Trophoblast cell (in vitro differentiated cells and primary cell): ENCODE data around the gene UBA7.

ENCODE experiments used
- DNase-seq, 2 donors: peaks; one replicate each; pipeline ENCODE4 v3.0.0-alpha.2; 2016
- H2AFZ ChIP-seq: 2 replicates; pipeline ENCODE4 v1.6.1; 2013; ENCODE audit warnings: low read length, moderate library complexity, mild to moderate bottlenecking; ENCODE audit not compliant: insufficient read depth, poor library complexity
- H2AK5ac ChIP-seq: 2 replicates; pipeline ENCODE4 v1.6.1; 2013; ENCODE audit warnings: mild to moderate bottlenecking, low read length
- H2BK120ac ChIP-seq: 2 replicates; pipeline ENCODE4 v1.6.1; 2013; ENCODE audit warnings: low read length, mild to moderate bottlenecking, moderate library complexity; ENCODE audit not compliant: insufficient read depth, poor library complexity
- H2BK12ac ChIP-seq: 2 replicates; pipeline ENCODE4 v1.6.1; 2013; ENCODE audit warnings: mild to moderate bottlenecking, low read length, moderate library complexity
- H2BK5ac ChIP-seq: 2 replicates; pipeline ENCODE4 v1.6.1; 2013; ENCODE audit warnings: low read length, low read depth, moderate library complexity, mild to moderate bottlenecking; ENCODE audit not compliant: poor library complexity
- H3K14ac ChIP-seq: 2 replicates; pipeline ENCODE4 v1.6.1; 2013; ENCODE audit warnings: mild to moderate bottlenecking, low read length
- H3K18ac ChIP-seq: 2 replicates; pipeline ENCODE4 v1.6.1; 2013; ENCODE audit warnings: mild to moderate bottlenecking, low read length
- H3K23ac ChIP-seq: 2 replicates; pipeline ENCODE4 v1.6.1; 2013; ENCODE audit warnings: low read length
- H3K27ac ChIP-seq: 2 replicates; pipeline ENCODE4 v1.5.1; 2013; ENCODE audit warnings: low read depth, mild to moderate bottlenecking, inconsistent platforms, low read length, moderate library complexity
- H3K27me3 ChIP-seq: 2 replicates; pipeline ENCODE4 v1.6.1; 2013; ENCODE audit warnings: inconsistent platforms, mild to moderate bottlenecking, low read length, moderate library complexity; ENCODE audit not compliant: insufficient read depth
- H3K36me3 ChIP-seq, 2 experiments: 1 replicate in 1 of 2; 2 replicates in 1 of 2; pipeline ENCODE4 v1.6.1; 2013; ENCODE audit warnings: low read length in 2 of 2, mild to moderate bottlenecking in 2 of 2, moderate library complexity in 1 of 2; ENCODE audit not compliant: insufficient read depth in 2 of 2, control insufficient read depth in 1 of 2
- H3K4ac ChIP-seq: 2 replicates; pipeline ENCODE4 v1.6.1; 2013; ENCODE audit warnings: low read depth, mild to moderate bottlenecking, low read length, moderate library complexity
- H3K4me1 ChIP-seq, 2 experiments: 1 replicate in 1 of 2; 2 replicates in 1 of 2; pipeline ENCODE4 v1.6.1; 2013; ENCODE audit warnings: low read length in 2 of 2, mild to moderate bottlenecking in 2 of 2, moderate library complexity in 1 of 2; ENCODE audit not compliant: insufficient read depth in 2 of 2, control insufficient read depth in 1 of 2
- H3K4me2 ChIP-seq: 2 replicates; pipeline ENCODE4 v1.6.1; 2013; ENCODE audit warnings: inconsistent platforms, mild to moderate bottlenecking, low read length, moderate library complexity
- H3K4me3 ChIP-seq: 2 replicates; pipeline ENCODE4 v1.5.1; 2013; ENCODE audit warnings: mild to moderate bottlenecking, low read depth, low read length, inconsistent platforms
- H3K79me1 ChIP-seq: one replicate; pipeline ENCODE4 v1.6.1; 2013; ENCODE audit warnings: low read length
- H3K79me2 ChIP-seq: 2 replicates; pipeline ENCODE4 v1.6.1; 2013; ENCODE audit warnings: low read length, mild to moderate bottlenecking; ENCODE audit not compliant: control insufficient read depth, insufficient read depth, poor library complexity
- H3K9ac ChIP-seq: 2 replicates; pipeline ENCODE4 v1.6.1; 2013; ENCODE audit warnings: mild to moderate bottlenecking, low read length
- H3K9me3 ChIP-seq: 2 replicates; pipeline ENCODE4 v1.6.1; 2013; ENCODE audit warnings: low read depth, mild to moderate bottlenecking, control low read depth, inconsistent platforms, low read length; ENCODE audit not compliant: insufficient read depth
- H4K12ac ChIP-seq: 2 replicates; pipeline ENCODE4 v1.6.1; 2013; ENCODE audit warnings: low read depth, mild to moderate bottlenecking, low read length, moderate library complexity
- H4K8ac ChIP-seq: 2 replicates; pipeline ENCODE4 v1.6.1; 2013; ENCODE audit warnings: low read depth, mild to moderate bottlenecking, low read length, moderate library complexity
- H4K91ac ChIP-seq: one replicate; pipeline ENCODE4 v1.6.1; 2013; ENCODE audit warnings: low read depth, mild to moderate bottlenecking, low read length, moderate library complexity
- WGBS: extraction: QIAGEN DNeasy Blood & Tissue Kit; methylation state at CpG from one replicate; pipeline ENCODE4 v1.1.7; 2013; ENCODE audit warnings: missing lambda C conversion rate; ENCODE audit not compliant: insufficient read length, insufficient coverage; ENCODE audit errors: extremely low coverage; 5-methylcytosine and 5-hydroxymethylcytosine counted together

UBA7 gene

DNA sequence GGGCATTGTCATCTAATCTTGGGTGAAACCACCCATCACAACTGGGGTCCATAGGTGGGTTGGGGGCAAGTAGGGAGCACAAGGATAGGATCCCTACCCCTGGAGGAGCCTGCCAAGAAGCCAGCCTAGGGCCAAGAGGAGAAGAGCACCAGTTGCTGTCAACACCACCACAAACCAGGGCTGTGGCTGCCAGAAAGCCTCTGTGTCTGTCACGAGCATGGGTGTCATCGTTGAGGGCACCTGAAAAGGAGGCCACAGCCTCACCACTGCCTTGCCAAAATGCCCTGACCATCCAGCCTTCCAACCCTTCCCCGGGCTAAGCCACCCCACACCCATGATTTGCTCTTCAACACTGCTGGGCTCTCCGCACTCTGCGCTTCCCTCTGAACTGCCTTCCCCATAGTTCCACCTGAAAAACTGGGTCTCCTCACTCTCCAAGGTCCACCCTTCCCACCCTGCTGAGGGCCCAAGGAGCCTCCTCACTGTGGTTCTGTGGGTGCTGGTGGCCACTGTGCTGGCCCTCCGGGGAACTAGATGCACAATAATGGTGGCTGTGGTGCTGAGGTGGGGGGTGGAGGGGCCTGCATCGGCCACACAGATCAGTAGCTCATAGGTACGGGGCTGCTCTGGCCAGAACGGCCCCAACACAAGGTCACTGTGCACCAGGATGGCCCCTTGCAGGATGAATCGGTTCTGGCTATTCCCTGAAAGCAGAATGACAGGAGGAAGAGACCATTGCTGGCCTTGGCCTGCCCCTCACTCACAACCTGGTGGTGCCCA lies 21.2 kb downstream of the UBA7 start:
- H3K4me1 ChIP-seq = peaks cover 5 to 16% of the 10 kb centered on the region in 2 experiments
- no peak overlapping the region for H2AFZ ChIP-seq
- no peaks in the 10 kb centered on the region for H3K27me3 ChIP-seq
- H3K27ac ChIP-seq = no peak overlapping the region
- H3K14ac ChIP-seq = no peak overlapping the region
- H3K23ac ChIP-seq = no peak overlapping the region
- DNase-seq = no peak
- no peaks in the 10 kb centered on the region for H3K79me2 ChIP-seq
- no peak overlapping the region for H3K18ac ChIP-seq
- H3K4ac ChIP-seq = no peak overlapping the region
- H3K9ac ChIP-seq = no peak overlapping the region
- H4K91ac ChIP-seq = no peak overlapping the region
- no peak overlapping the region for H4K8ac ChIP-seq
- no peak overlapping the region for H2BK12ac ChIP-seq
- H3K36me3 ChIP-seq = no peaks in the 10 kb centered on the region
- H3K4me2 ChIP-seq = no peak overlapping the region
- H2AK5ac ChIP-seq = no peak overlapping the region
- H3K9me3 ChIP-seq = peaks cover 13% of the 10 kb centered on the region
- no peak overlapping the region for H2BK5ac ChIP-seq
- H4K12ac ChIP-seq = no peak overlapping the region
- no peak overlapping the region for H2BK120ac ChIP-seq
- no peaks in the 10 kb centered on the region for H3K79me1 ChIP-seq
- no CpG with 5 or more reads among the region's 10 CpGs for WGBS
- H3K4me3 ChIP-seq = no peak overlapping the region

DNA sequence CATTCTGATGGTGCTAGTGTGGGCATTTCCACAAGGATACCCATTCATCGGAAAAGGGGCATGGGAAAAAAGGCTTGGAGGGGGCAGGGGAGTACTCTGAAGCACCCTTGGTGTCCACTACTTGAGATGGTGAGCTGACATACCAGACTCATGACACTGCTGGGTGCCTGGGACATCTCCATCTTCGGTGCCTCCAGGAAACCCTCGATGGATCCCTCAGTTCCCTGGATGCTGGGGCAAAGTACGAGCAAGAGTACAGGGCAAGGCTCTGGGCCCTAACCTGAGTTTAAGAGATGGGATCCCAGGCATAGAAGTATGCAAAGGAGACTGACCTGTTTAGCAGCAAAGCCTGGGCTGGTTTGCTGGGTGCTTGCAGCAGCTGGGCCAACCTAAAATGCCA lies 22.2 kb downstream of the UBA7 start:
- H2BK120ac ChIP-seq = no peak overlapping the region
- no peak overlapping the region for H4K8ac ChIP-seq
- H4K91ac ChIP-seq = no peak overlapping the region
- H3K9ac ChIP-seq = no peak overlapping the region
- no peak overlapping the region for H3K4me2 ChIP-seq
- H3K36me3 ChIP-seq = no peaks in the 10 kb centered on the region
- H2BK5ac ChIP-seq = no peak overlapping the region
- no peak overlapping the region for H3K18ac ChIP-seq
- H3K4me1 ChIP-seq = peaks cover 10 to 22% of the 10 kb centered on the region in 2 experiments
- H3K4me3 ChIP-seq = no peak overlapping the region
- H3K9me3 ChIP-seq = peaks cover 13% of the 10 kb centered on the region
- peak; percentile 16 to 58 for DNase-seq
- no peak overlapping the region for H4K12ac ChIP-seq
- no peak overlapping the region for H2AK5ac ChIP-seq
- H2AFZ ChIP-seq = no peak overlapping the region
- no peak overlapping the region for H2BK12ac ChIP-seq
- H3K79me1 ChIP-seq = peaks cover 3% of the 10 kb centered on the region
- H3K23ac ChIP-seq = no peak overlapping the region
- no peak overlapping the region for H3K27ac ChIP-seq
- no CpG with 5 or more reads among the region's 4 CpGs for WGBS
- H3K14ac ChIP-seq = no peak overlapping the region
- H3K27me3 ChIP-seq = no peaks in the 10 kb centered on the region
- no peaks in the 10 kb centered on the region for H3K79me2 ChIP-seq
- no peak overlapping the region for H3K4ac ChIP-seq

DNA sequence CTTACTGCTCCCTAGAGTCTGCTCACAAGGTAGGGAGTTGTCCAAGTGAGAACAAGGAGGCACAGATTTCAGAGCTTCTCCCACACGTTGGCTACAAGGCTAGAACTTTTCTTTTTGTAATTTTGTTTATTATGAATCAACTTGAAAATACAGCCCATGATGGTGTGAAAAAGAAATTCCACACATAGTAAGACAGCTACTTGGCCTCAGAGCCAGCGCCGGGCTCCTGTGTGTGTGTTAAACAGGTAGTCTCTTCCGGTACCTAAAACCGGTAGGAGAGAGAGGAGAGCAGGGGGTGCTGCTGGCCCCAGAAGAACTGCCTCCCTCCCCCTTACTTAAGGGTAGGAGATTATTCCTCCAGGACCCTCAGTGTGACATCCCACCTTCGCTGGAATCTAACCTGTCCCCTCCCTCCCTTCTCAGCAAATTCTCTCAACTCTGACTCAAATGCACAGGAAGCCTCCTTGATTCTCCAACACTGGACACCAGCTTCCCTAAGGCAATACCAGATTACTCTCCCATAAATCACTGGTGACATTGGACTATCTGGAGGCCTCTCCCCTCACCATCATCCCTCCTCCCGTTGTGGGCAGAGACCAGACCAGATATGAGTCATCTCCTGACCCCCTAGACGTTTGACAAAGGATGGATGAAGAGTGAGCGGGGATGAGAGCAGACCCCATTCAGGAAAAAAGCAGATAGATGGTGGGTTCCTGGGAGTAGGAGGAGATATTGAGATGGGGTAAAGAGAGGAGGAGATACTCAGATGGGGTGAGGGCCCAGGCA lies 22.9 kb downstream of the UBA7 start:
- Histone ChIP-seq H3K27me3 (no peaks in the 10 kb centered on the region), H3K9me3 (peaks cover 13% of the 10 kb centered on the region), H4K91ac (no peak overlapping the region), H3K4me1 (peaks cover 10 to 22% of the 10 kb centered on the region in 2 experiments), H3K79me1 (peaks cover 8% of the 10 kb centered on the region), H2BK120ac (no peak overlapping the region), H3K4me3 (no peak overlapping the region), H2BK12ac (no peak overlapping the region), H3K9ac (no peak overlapping the region), H2AFZ (no peak overlapping the region), H3K4me2 (no peak overlapping the region), H3K27ac (no peak overlapping the region), H3K23ac (no peak overlapping the region), H3K79me2 (peaks cover 4% of the 10 kb centered on the region), H3K4ac (no peak overlapping the region), H2AK5ac (no peak overlapping the region), H4K12ac (no peak overlapping the region), H2BK5ac (no peak overlapping the region), H4K8ac (no peak overlapping the region), H3K14ac (no peak overlapping the region), H3K18ac (no peak overlapping the region), H3K36me3 (no peaks in the 10 kb centered on the region)
- no CpG with 5 or more reads among the region's 9 CpGs for WGBS
- DNase-seq = peak in 1 of 2 donors; percentile 17

DNA sequence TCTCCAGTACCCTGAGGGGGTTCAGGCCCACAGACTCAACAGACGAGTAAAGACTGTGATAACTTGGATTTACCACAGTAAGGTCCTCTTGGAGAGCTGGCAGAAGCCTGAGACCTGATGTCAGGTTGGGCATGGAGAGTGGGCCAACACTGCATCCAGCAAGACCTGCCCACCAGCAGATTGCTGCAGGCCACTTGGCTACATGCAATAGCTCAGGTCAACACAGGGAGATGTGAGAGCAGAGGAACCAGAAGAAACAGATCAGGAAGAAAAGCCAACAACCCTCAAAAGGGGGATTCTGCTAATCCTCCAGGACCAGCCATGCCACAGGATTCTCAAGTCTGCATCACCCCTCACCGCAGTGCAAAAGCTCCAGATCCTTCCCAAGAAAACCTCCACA lies 25.7 kb downstream of the UBA7 start:
- Histone ChIP-seq H3K27ac (no peak overlapping the region), H2AK5ac (no peak overlapping the region), H3K9ac (no peak overlapping the region), H4K8ac (no peak overlapping the region), H4K91ac (no peak overlapping the region), H3K23ac (no peak overlapping the region), H3K4me3 (no peak overlapping the region), H2BK12ac (no peak overlapping the region), H3K36me3 (peaks cover 7% of the 10 kb centered on the region in 2 experiments), H3K4me1 (peaks cover 12 to 22% of the 10 kb centered on the region in 2 experiments), H2BK5ac (no peak overlapping the region), H3K79me2 (peaks cover 9% of the 10 kb centered on the region), H3K27me3 (no peaks in the 10 kb centered on the region), H2AFZ (no peak overlapping the region), H2BK120ac (no peak overlapping the region), H3K18ac (no peak overlapping the region), H3K9me3 (peaks cover 11% of the 10 kb centered on the region), H3K4me2 (no peak overlapping the region), H4K12ac (no peak overlapping the region), H3K4ac (no peak overlapping the region), H3K14ac (no peak overlapping the region), H3K79me1 (peaks cover 8% of the 10 kb centered on the region)
- no peak for DNase-seq
- WGBS = no CpG with 5 or more reads among the region's 2 CpGs
